IPS-18c (cell line): ENCODE data around the gene TSLP.
A peak's percentile ranks its signal among the peaks of the same experiment; 100 is the strongest.

Experiments
- H3K4me3 ChIP-seq: 2 replicates; pipeline ENCODE4 v1.7.0; 2013; ENCODE audit warnings: low read depth, mild to moderate bottlenecking, low read length, moderate library complexity; ENCODE audit not compliant: insufficient read depth
- H3K9me3 ChIP-seq: one replicate; pipeline ENCODE4 v1.6.1; 2013; ENCODE audit warnings: mild to moderate bottlenecking, low read length, moderate library complexity; ENCODE audit not compliant: control insufficient read depth, insufficient read depth

Gene TSLP

GRCh38 chr5:111079846-111080245 lies 8.3 kb downstream of the TSLP start:
- H3K9me3 ChIP-seq = no peaks in the 10 kb centered on the region
- no peak overlapping the region for H3K4me3 ChIP-seq

GRCh38 chr5:111083323-111083722 lies 11.8 kb downstream of the TSLP start:
- Histone ChIP-seq H3K9me3 (no peaks in the 10 kb centered on the region), H3K4me3 (no peak overlapping the region)

- peak within 1 kb of the TSS; percentile 66 for H3K4me3 ChIP-seq
- peaks cover 9% of the 10 kb centered on the region for H3K9me3 ChIP-seq
These were observed 20.7 kb downstream of the TSLP start, which contains the start of gene WDR36 for GRCh38 chr5:111092062-111092853. Gene WDR36, plus strand, starts transcription at chr5:111092348. Its CDS starts 109 bp downstream, at chr5:111092457.

GRCh38 chr5:111095982-111096381 lies 24.5 kb downstream of the TSLP start:
- peaks cover 7% of the 10 kb centered on the region for H3K9me3 ChIP-seq

GRCh38 chr5:111099058-111099778 lies 27.7 kb downstream of the TSLP start:
- Histone ChIP-seq H3K9me3 (no peaks in the 10 kb centered on the region), H3K4me3 (no peak overlapping the region)

More at GRCh38 chr5:111095982-111096381, 24.5 kb downstream of the TSLP start:
- H3K4me3 ChIP-seq = no peak overlapping the region

GRCh38 chr5:111106320-111106948 lies 34.9 kb downstream of the TSLP start:
- Histone ChIP-seq H3K9me3 (no peaks in the 10 kb centered on the region), H3K4me3 (no peak overlapping the region)

GRCh38 chr5:111107371-111107770 lies 35.9 kb downstream of the TSLP start:
- no peaks in the 10 kb centered on the region for H3K9me3 ChIP-seq
- no peak overlapping the region for H3K4me3 ChIP-seq

GRCh38 chr5:111111956-111112355 lies 40.4 kb downstream of the TSLP start:
- no peak overlapping the region for H3K4me3 ChIP-seq
- H3K9me3 ChIP-seq = no peaks in the 10 kb centered on the region

GRCh38 chr5:111113678-111114077 lies 42.2 kb downstream of the TSLP start:
- no peak overlapping the region for H3K4me3 ChIP-seq
- H3K9me3 ChIP-seq = no peaks in the 10 kb centered on the region

- Histone ChIP-seq H3K4me3 (no peak overlapping the region), H3K9me3 (no peaks in the 10 kb centered on the region)
These were observed 43.7 kb downstream of the TSLP start for GRCh38 chr5:111115229-111115628.

GRCh38 chr5:111116550-111116949 lies 45.0 kb downstream of the TSLP start:
- Histone ChIP-seq H3K9me3 (no peaks in the 10 kb centered on the region), H3K4me3 (no peak overlapping the region)

- Histone ChIP-seq H3K9me3 (no peaks in the 10 kb centered on the region), H3K4me3 (no peak overlapping the region)
These were observed 45.6 kb downstream of the TSLP start for GRCh38 chr5:111117136-111117535.

- H3K9me3 ChIP-seq = no peaks in the 10 kb centered on the region
These were observed 47.7 kb downstream of the TSLP start for GRCh38 chr5:111119221-111119620.

GRCh38 chr5:111119856-111120255 lies 48.3 kb downstream of the TSLP start:
- no peaks in the 10 kb centered on the region for H3K9me3 ChIP-seq
- no peak overlapping the region for H3K4me3 ChIP-seq

More at GRCh38 chr5:111119221-111119620, 47.7 kb downstream of the TSLP start:
- H3K4me3 ChIP-seq = no peak overlapping the region

GRCh38 chr5:111120911-111121310 lies 49.4 kb downstream of the TSLP start:
- H3K4me3 ChIP-seq = no peak overlapping the region
- H3K9me3 ChIP-seq = no peaks in the 10 kb centered on the region

- H3K9me3 ChIP-seq = no peaks in the 10 kb centered on the region
- H3K4me3 ChIP-seq = no peak overlapping the region
These were observed 50.4 kb downstream of the TSLP start for GRCh38 chr5:111121926-111122325.

GRCh38 chr5:111122398-111122797 lies 50.9 kb downstream of the TSLP start:
- H3K9me3 ChIP-seq = no peaks in the 10 kb centered on the region
- no peak overlapping the region for H3K4me3 ChIP-seq

- no peak overlapping the region for H3K4me3 ChIP-seq
These were observed 53.3 kb downstream of the TSLP start for GRCh38 chr5:111124793-111125192.

More at GRCh38 chr5:111124793-111125192, 53.3 kb downstream of the TSLP start:
- no peaks in the 10 kb centered on the region for H3K9me3 ChIP-seq
